ENCODE results near the gene TM4SF1. TPM values are rescaled to one million over a fixed set of nuclear protein-coding genes. Genes with fewer than 3 reads are reported as not detected.

TM4SF1 gene
- total and polyA plus RNA-seq, 9 of the 15 experiments (the other 6 are each of a cell fraction or from before 2014, with no cell fraction given): 0.06 to 0.44 (median 0.08) TPM; not detected in 4

GRCh38 chr3:149401926-149402310, 24.5 kb upstream of the TM4SF1 start (continued):
- no peak for TF ChIP-seq ZFP91 (CRISPR knock-in tag; IDR thresholded peaks at IDR 0.05)
- no peak for TF ChIP-seq KLF1 (tag; IDR thresholded peaks at IDR 0.05)
- no peak for TF ChIP-seq PHF8 (IDR thresholded peaks at IDR 0.05; ENCODE audit: borderline replicate concordance, low read length)
- TF ChIP-seq SMAD1 (IDR thresholded peaks at IDR 0.05; ENCODE audit: low read depth, low read length, partially characterized antibody): no peak

GRCh38 chr3:149401212-149401925, 23.9 kb upstream of the TM4SF1 start:
- CTCF ChIA-PET (ENCODE audit: low intra/inter-chr PET ratio): no interaction called here
- intact Hi-C loops (cut with micrococcal nuclease) (no loop called here), in situ Hi-C loops (cut with MboI) (loop anchor here (10.0 kb wide), 1 partner anchor 1347 kb away; no protein-coding TSS in a partner anchor)
- Histone ChIP-seq H3K4me1 (replicated peaks in 1 of 2; ENCODE audit: control insufficient read depth in 2 of 2, insufficient read depth in 2 of 2, low read length in 2 of 2) (no peaks in the 10 kb centered on the region), H3K9me1 (ENCODE audit: control insufficient read depth, insufficient read depth, low read length) (no peaks in the 10 kb centered on the region), H3K9ac (ENCODE audit: insufficient read depth in 1 of 2, low read depth in 2 of 2, low read length in 2 of 2) (no peak overlapping the region), H3K9me3 (replicated peaks; ENCODE audit: control insufficient read depth, insufficient read depth, low read depth, low read length) (no peaks in the 10 kb centered on the region), H3K36me3 (ENCODE audit: control insufficient read depth, insufficient read depth, low read length) (no peaks in the 10 kb centered on the region), H3K27ac (ENCODE audit: extremely low read depth, low read depth, low read length) (no peak overlapping the region), H2AFZ (ENCODE audit: low read depth, low read length) (no peak overlapping the region), H3K79me2 (ENCODE audit: control insufficient read depth, insufficient read depth, low read length) (no peaks in the 10 kb centered on the region), H3K27me3 (ENCODE audit: control insufficient read depth in 2 of 2, insufficient read depth in 2 of 2, low read length in 2 of 2) (no peaks in the 10 kb centered on the region), H3K4me2 (ENCODE audit: insufficient read depth, low read length) (no peak overlapping the region), H3K4me3 (no peak overlapping the region), H4K20me1 (replicated peaks; ENCODE audit: control insufficient read depth, insufficient read depth, low read length) (no peaks in the 10 kb centered on the region)
- no TSS peak for BruUV-seq (replicated peaks)
- no peak for ATAC-seq
- WGBS (ENCODE audit: insufficient coverage, low coverage, missing lambda C conversion rate): 0% methylated on average over 3 of the region's 3 CpGs
- no peak for DNase-seq (ENCODE audit: extremely low read depth in 1 of 4, low spot score in 3 of 4)
- POLR2A ChIA-PET: no interaction called here
- FAIRE-seq: no peak
- TF ChIP-seq CEBPB (tag; IDR thresholded peaks at IDR 0.05) (0 out of 2 replicates have a peak, but pooled peaks have one; percentile 36), NELFE (IDR thresholded peaks at IDR 0.05; ENCODE audit: insufficient read depth, insufficient read length) (no peak)
